GM18858 (cell line): ENCODE data around the gene LGALS9.
"Not testable (repeated sequence)": the region's sequence is repeated elsewhere in the genome, so short reads cannot be mapped to it uniquely, and the experiment has no call there.

Experiments used
- ATAC-seq: cut with Tn5 transposase; IDR thresholded peaks from one replicate; pipeline ENCODE4 v1.9.1; 2021; ENCODE audit not compliant: unreplicated experiment

LGALS9 gene

DNA sequence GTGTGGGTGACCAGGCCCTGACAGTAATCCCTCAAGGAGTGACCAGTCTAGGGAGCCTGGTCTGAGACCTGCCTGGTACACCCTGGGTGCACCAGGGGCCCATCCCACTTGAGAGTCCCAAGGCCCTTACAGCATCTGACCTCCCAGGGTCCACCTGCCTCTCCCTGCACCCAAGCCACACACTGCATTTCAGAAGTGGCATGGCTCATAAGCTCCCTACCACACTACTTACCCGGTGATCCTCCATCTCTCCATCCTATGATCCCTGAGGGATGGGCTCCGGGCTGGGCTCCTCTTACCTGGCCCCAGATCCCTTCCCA, 40.6 kb downstream of the LGALS9 start:
- no peak for ATAC-seq

DNA sequence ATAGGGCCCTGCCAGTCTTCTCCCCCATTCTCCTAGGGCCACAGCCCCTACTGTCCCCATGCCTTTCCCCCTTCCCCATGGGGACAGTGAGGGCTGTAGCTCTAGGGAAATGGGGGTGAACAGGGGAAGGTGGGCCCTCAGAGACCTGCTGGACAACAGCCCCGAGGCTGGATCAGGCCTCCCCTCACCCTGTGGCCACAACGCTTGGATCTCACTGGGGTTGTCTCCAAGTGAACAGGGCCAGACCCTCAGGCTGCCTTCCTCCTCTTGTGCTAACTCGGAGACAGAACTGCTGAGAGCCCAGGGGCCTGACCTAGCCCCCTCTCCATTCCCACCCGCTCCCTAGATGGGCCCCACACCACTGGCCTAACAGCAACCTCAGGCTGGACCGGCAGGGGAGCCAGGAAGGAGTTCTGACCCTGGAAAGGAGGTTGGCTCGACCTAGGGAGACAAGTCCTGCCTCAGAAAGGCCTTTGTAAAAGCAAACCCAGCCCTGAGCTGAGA, 41.0 kb downstream of the LGALS9 start:
- ATAC-seq: not testable (repeated sequence)

DNA sequence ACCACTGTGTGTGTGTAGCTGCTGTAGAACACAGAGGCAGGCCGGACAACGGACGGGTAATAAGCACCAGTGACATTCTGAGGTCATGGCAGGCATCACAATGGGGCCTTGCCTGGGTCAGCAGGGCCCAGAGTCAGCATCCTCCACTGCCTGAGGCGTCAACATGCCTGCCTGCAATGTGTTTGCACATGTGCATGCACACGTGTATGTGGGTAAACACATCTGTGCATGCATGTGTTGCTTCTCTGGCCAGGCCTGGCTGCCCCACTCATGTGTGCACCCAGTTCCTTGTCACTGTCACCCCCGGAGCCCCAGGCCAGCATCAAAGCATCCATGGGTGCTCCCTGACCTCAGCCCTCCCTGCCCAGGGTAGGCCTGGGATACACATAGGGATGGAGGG, 43.3 kb downstream of the LGALS9 start:
- ATAC-seq: no peak

DNA sequence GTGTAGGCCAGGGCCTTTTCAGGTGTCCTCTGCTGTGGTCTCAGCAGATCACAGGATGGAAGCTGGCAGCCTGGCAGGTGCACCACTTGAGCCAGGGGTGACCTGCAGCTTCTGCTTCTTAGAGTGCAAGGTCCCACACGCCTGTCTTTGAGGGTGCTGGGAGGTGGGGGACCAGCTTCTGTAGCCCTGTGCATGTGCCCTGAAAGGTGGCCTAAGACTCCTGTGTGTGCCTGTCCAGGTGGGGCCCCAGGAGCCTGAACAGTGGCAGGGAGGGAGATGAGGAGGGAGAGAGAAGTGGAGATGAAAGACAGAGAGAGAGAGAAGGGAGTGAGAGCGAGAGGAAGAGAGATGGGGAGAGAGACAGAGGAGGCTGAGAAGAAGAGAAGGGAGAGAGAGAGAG, 46.2 kb downstream of the LGALS9 start:
- no peak for ATAC-seq

DNA sequence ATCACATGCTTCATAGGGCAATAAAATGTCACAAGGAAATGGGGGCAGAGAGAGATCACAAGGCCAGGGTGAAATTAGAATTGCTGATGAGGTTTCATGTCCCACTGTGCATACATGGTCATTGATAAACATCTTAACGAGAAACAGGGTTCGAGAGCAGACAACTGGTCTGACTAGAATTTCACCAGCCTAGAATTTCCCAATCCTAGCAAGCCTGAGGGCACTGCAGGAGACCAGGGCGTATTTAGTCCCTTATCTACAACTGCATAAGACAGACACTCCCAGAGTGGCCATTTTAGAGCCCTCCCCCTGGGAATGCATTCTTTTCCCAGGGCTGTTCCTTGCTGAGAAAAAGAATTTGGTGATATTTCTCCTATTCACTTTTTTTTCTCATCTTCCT, 55.3 kb downstream of the LGALS9 start:
- not testable (repeated sequence) for ATAC-seq

DNA sequence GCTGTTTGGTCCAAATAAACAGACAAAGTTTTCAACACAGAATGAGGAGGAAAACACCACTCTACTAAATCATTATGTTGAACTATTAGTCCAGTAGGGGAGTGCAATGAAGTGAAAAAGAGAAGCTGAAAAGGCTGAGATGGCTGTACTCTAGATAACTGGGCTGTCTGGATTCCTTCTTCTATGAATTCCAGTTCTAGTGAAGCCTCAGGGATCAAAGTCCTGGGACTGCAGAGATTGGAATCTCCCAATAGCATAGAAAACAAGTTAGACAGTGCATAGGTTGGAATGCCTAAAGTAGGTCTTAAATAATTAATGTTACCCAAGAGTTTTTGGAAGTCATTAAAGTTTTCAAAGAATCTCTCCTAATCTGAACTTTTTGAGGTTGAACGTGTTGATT, 59.9 kb downstream of the LGALS9 start:
- no peak for ATAC-seq

DNA sequence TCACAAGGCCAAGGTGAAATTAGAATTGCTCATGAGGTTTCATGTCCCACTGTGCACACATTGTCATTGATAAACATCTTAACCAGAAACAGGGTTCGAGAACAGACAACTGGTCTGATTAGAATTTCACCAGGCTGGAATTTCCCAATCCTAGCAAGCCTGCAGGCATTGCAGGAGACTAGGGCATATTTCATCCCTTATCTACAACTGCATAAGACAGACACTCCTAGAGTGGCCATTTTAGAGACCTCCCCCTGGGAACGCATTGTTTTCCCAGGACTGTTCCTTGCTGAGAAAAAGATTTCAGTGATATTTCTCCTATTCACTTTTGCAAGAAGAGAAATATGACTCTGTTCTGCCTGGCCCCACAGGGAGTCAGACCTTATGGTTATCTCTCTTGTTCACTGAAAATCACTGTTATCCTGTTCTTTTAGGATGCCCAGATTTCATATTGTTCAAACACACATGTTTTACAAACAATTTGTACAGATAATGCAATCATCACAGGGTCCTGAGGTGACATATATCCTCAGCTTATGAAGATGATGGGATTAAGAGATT, 64.3 kb downstream of the LGALS9 start:
- ATAC-seq: not testable (repeated sequence)
